BLaER1 (cell line): ENCODE results near the gene UBE2G1.

Experiments used
- H3K27ac ChIP-seq: shearing (Covaris generic); formaldehyde crosslinking; 2 replicates; pipeline ENCODE4 v1.8.1; 2022
- H3K27me3 ChIP-seq: shearing (Covaris generic); formaldehyde crosslinking; 2 replicates; pipeline ENCODE4 v1.8.1; 2022
- H3K36me3 ChIP-seq: shearing (Covaris generic); formaldehyde crosslinking; 2 replicates; pipeline ENCODE4 v1.8.1; 2022
- H3K4me1 ChIP-seq: shearing (Covaris generic); formaldehyde crosslinking; 2 replicates; pipeline ENCODE4 v1.8.1; 2022
- H3K4me2 ChIP-seq: shearing (Covaris generic); formaldehyde crosslinking; 2 replicates; pipeline ENCODE4 v1.8.1; 2022
- H3K4me3 ChIP-seq: shearing (Covaris generic); formaldehyde crosslinking; 2 replicates; pipeline ENCODE4 v1.8.1; 2022
- H3K9ac ChIP-seq: shearing (Covaris generic); formaldehyde crosslinking; 2 replicates; pipeline ENCODE4 v1.8.1; 2022
- H3K9me3 ChIP-seq: shearing (Covaris generic); formaldehyde crosslinking; 2 replicates; pipeline ENCODE4 v1.8.1; 2022
- H4K20me1 ChIP-seq: shearing (Covaris generic); formaldehyde crosslinking; 2 replicates; pipeline ENCODE4 v1.8.1; 2022
- Cebpa-rat ChIP-seq: shearing (Covaris generic); IDR thresholded peaks from 2 replicates; pipeline ENCODE4 v1.8.1; 2022

Gene UBE2G1

GRCh38 chr17:4234401-4234800, 132.1 kb downstream of the UBE2G1 start:
- no peak for TF ChIP-seq Cebpa-rat
- Histone ChIP-seq H3K4me2 (no peak overlapping the region), H3K27me3 (no peaks in the 10 kb centered on the region), H3K27ac (no peak overlapping the region), H3K4me3 (no peak overlapping the region), H4K20me1 (peaks cover 12% of the 10 kb centered on the region), H3K9ac (no peak overlapping the region), H3K4me1 (no peaks in the 10 kb centered on the region), H3K9me3 (no peaks in the 10 kb centered on the region), H3K36me3 (peaks cover 91% of the 10 kb centered on the region)

- TF ChIP-seq Cebpa-rat, result no peak
- Histone ChIP-seq H3K36me3 (peaks cover 88% of the 10 kb centered on the region), H3K27me3 (no peaks in the 10 kb centered on the region), H3K4me2 (no peak overlapping the region), H4K20me1 (peaks cover 10% of the 10 kb centered on the region), H3K9me3 (no peaks in the 10 kb centered on the region), H3K4me1 (no peaks in the 10 kb centered on the region), H3K4me3 (no peak overlapping the region), H3K9ac (no peak overlapping the region), H3K27ac (no peak overlapping the region)
Observed at GRCh38 chr17:4233668-4234258, 132.7 kb downstream of the UBE2G1 start.

- Histone ChIP-seq H3K9me3 (no peaks in the 10 kb centered on the region), H3K4me2 (no peak overlapping the region), H4K20me1 (peaks cover 4% of the 10 kb centered on the region; the same call in 1 of the 2 replicates), H3K4me3 (no peak overlapping the region), H3K9ac (no peak overlapping the region), H3K27me3 (no peaks in the 10 kb centered on the region), H3K36me3 (peaks cover 88% of the 10 kb centered on the region), H3K27ac (no peak overlapping the region), H3K4me1 (no peaks in the 10 kb centered on the region)
- no peak for TF ChIP-seq Cebpa-rat
Observed at GRCh38 chr17:4232168-4232813, 134.2 kb downstream of the UBE2G1 start.

- Histone ChIP-seq H3K4me2 (no peak overlapping the region), H3K27ac (no peak overlapping the region), H3K4me3 (no peak overlapping the region), H4K20me1 (no peaks in the 10 kb centered on the region), H3K36me3 (peaks cover 79% of the 10 kb centered on the region), H3K9ac (no peak overlapping the region), H3K27me3 (no peaks in the 10 kb centered on the region), H3K4me1 (no peaks in the 10 kb centered on the region), H3K9me3 (no peaks in the 10 kb centered on the region)
- no peak for TF ChIP-seq Cebpa-rat
Observed at GRCh38 chr17:4229627-4230541, 136.6 kb downstream of the UBE2G1 start.

- H3K4me3 ChIP-seq, result no peak overlapping the region
- no peaks in the 10 kb centered on the region for H3K4me1 ChIP-seq
- H3K9me3 ChIP-seq, result no peaks in the 10 kb centered on the region
- H3K27ac ChIP-seq, result no peak overlapping the region
- peaks cover 6% of the 10 kb centered on the region; the same call in 1 of the 2 replicates for H4K20me1 ChIP-seq
- no peak overlapping the region for H3K9ac ChIP-seq
- no peak for TF ChIP-seq Cebpa-rat
- H3K27me3 ChIP-seq, result no peaks in the 10 kb centered on the region
- peaks cover 55% of the 10 kb centered on the region for H3K36me3 ChIP-seq
- H3K4me2 ChIP-seq, result no peak overlapping the region
Observed at GRCh38 chr17:4221899-4222659, 144.4 kb downstream of the UBE2G1 start.

GRCh38 chr17:4221163-4221562, 145.3 kb downstream of the UBE2G1 start:
- H3K9ac ChIP-seq, result no peak overlapping the region
- peaks cover 56% of the 10 kb centered on the region for H3K36me3 ChIP-seq
- TF ChIP-seq Cebpa-rat, result no peak
- no peak overlapping the region for H3K4me3 ChIP-seq
- H4K20me1 ChIP-seq, result peaks cover 11% of the 10 kb centered on the region
- no peaks in the 10 kb centered on the region for H3K27me3 ChIP-seq
- no peaks in the 10 kb centered on the region for H3K9me3 ChIP-seq
- no peak overlapping the region for H3K4me2 ChIP-seq
- no peak overlapping the region for H3K27ac ChIP-seq
- H3K4me1 ChIP-seq, result peaks cover 8% of the 10 kb centered on the region

GRCh38 chr17:4220655-4221054, 145.8 kb downstream of the UBE2G1 start:
- H3K27ac ChIP-seq, result no peak overlapping the region
- H3K9ac ChIP-seq, result no peak overlapping the region

More at GRCh38 chr17:4220655-4221054, 145.8 kb downstream of the UBE2G1 start:
- H3K27me3 ChIP-seq, result no peaks in the 10 kb centered on the region
- no peak overlapping the region for H3K4me3 ChIP-seq
- H3K4me2 ChIP-seq, result no peak overlapping the region
- H3K9me3 ChIP-seq, result no peaks in the 10 kb centered on the region
- TF ChIP-seq Cebpa-rat, result no peak
- H4K20me1 ChIP-seq, result peaks cover 16% of the 10 kb centered on the region
- peaks cover 51% of the 10 kb centered on the region for H3K36me3 ChIP-seq
- H3K4me1 ChIP-seq, result peaks cover 13% of the 10 kb centered on the region
